Calu3 (cell line): Measurements from ENCODE around the gene CYP19A1. TPM values are rescaled to one million over a fixed set of nuclear protein-coding genes. Genes with fewer than 3 reads are reported as not detected.

Source experiments
- BruUV-seq: library from RNA; stranded (reverse); fragments of 400-500 nt; replicated peaks from 2 replicates; lab custom pipeline; 2021; lab: Mats Ljungman, UMichigan
- CTCF ChIA-PET: fragments of 300-600 bp; sonication (Branson Sonifier 250); formaldehyde crosslinking; loops from one replicate; lab custom pipeline; 2022; ENCODE audit warnings: antibody characterized with exemption; lab: Charles Lee
- DNase-seq: peaks from one replicate; pipeline ENCODE4 v3.0.0; 2022
- H3K27ac Mint-ChIP-seq: one replicate; pipeline ENCODE4 v1.8.0; 2022; ENCODE audit warnings: mixed read lengths; ENCODE audit not compliant: unreplicated experiment
- H3K27me3 Mint-ChIP-seq: one replicate; pipeline ENCODE4 v1.8.0; 2022; ENCODE audit warnings: mixed read lengths; ENCODE audit not compliant: unreplicated experiment
- H3K36me3 Mint-ChIP-seq: one replicate; pipeline ENCODE4 v1.8.0; 2022; ENCODE audit warnings: mild to moderate bottlenecking, moderate library complexity, mixed read lengths; ENCODE audit not compliant: insufficient read depth, unreplicated experiment
- H3K4me1 Mint-ChIP-seq: one replicate; pipeline ENCODE4 v1.8.0; 2022; ENCODE audit warnings: mild to moderate bottlenecking, low read depth, mixed read lengths; ENCODE audit not compliant: unreplicated experiment
- H3K4me3 Mint-ChIP-seq: one replicate; pipeline ENCODE4 v1.8.0; 2022; ENCODE audit warnings: mild to moderate bottlenecking, low read depth, moderate library complexity, mixed read lengths; ENCODE audit not compliant: unreplicated experiment
- H3K9me3 Mint-ChIP-seq: one replicate; pipeline ENCODE4 v1.8.0; 2022; ENCODE audit warnings: low read depth, mixed read lengths; ENCODE audit not compliant: unreplicated experiment
- intact Hi-C: fragments of 100-400 bp; cut with micrococcal nuclease; formaldehyde crosslinking; loops from one replicate; pipeline ENCODE4 v1.10.0; 2022; ENCODE audit not compliant: unreplicated experiment
- total RNA-seq: library from RNA; stranded (reverse); gene quantifications from 2 replicates; pipeline ENCODE4 v1.2.3, GENCODE V29; 2022
- TF ChIP-seq, protein P1 (sequence below): fragments of 200-600 bp; IDR thresholded peaks from one replicate; pipeline ENCODE4 v1.8.0; 2022; ENCODE audit warnings: antibody characterized with exemption; ENCODE audit not compliant: unreplicated experiment

The CYP19A1 gene
- total RNA-seq, 1 experiment from 2014 or later = not detected

DNA sequence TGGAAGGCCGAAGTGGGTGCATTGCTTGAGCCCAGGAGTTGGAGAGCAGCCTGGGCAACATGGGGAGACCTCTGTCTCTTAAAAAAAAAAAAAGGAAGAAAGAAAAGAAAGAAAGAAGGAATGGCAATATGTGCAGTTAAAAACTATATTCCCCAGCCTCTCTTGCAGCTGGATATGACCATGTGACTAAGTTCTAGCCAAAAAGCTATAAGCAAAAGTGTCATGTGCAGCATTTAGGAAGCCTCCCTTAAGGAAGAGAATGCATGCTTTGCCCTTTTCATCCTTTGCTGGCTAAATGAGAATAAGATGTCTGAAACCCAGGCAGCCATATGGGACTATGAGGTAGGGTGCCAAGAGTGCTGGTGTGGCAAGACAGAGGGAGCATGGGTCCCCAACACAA lies 21.8 kb downstream of the CYP19A1 start:
- intact Hi-C loops = no loop called here
- no peak for DNase-seq
- Mint-ChIP-seq H3K27me3 (peaks cover 49% of the 10 kb centered on the region), H3K27ac (no peak overlapping the region), H3K36me3 (no peaks in the 10 kb centered on the region), H3K4me1 (no peaks in the 10 kb centered on the region), H3K9me3 (no peaks in the 10 kb centered on the region), H3K4me3 (no peak overlapping the region)
- TF ChIP-seq, protein P1, sequence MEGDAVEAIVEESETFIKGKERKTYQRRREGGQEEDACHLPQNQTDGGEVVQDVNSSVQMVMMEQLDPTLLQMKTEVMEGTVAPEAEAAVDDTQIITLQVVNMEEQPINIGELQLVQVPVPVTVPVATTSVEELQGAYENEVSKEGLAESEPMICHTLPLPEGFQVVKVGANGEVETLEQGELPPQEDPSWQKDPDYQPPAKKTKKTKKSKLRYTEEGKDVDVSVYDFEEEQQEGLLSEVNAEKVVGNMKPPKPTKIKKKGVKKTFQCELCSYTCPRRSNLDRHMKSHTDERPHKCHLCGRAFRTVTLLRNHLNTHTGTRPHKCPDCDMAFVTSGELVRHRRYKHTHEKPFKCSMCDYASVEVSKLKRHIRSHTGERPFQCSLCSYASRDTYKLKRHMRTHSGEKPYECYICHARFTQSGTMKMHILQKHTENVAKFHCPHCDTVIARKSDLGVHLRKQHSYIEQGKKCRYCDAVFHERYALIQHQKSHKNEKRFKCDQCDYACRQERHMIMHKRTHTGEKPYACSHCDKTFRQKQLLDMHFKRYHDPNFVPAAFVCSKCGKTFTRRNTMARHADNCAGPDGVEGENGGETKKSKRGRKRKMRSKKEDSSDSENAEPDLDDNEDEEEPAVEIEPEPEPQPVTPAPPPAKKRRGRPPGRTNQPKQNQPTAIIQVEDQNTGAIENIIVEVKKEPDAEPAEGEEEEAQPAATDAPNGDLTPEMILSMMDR = no peak
- no TSS peak for BruUV-seq
- CTCF ChIA-PET = no interaction called here

GRCh38 chr15:51315726-51316125 lies 22.7 kb downstream of the CYP19A1 start:
- no peak overlapping the region for H3K27ac Mint-ChIP-seq
- CTCF ChIA-PET = no interaction called here
- H3K9me3 Mint-ChIP-seq = no peaks in the 10 kb centered on the region
- no peak overlapping the region for H3K4me3 Mint-ChIP-seq
- intact Hi-C loops = no loop called here
- TF ChIP-seq, protein P1 = no peak
- H3K36me3 Mint-ChIP-seq = no peaks in the 10 kb centered on the region
- no TSS peak for BruUV-seq
- no peak for DNase-seq
- H3K27me3 Mint-ChIP-seq = peaks cover 49% of the 10 kb centered on the region
- H3K4me1 Mint-ChIP-seq = no peaks in the 10 kb centered on the region

DNA sequence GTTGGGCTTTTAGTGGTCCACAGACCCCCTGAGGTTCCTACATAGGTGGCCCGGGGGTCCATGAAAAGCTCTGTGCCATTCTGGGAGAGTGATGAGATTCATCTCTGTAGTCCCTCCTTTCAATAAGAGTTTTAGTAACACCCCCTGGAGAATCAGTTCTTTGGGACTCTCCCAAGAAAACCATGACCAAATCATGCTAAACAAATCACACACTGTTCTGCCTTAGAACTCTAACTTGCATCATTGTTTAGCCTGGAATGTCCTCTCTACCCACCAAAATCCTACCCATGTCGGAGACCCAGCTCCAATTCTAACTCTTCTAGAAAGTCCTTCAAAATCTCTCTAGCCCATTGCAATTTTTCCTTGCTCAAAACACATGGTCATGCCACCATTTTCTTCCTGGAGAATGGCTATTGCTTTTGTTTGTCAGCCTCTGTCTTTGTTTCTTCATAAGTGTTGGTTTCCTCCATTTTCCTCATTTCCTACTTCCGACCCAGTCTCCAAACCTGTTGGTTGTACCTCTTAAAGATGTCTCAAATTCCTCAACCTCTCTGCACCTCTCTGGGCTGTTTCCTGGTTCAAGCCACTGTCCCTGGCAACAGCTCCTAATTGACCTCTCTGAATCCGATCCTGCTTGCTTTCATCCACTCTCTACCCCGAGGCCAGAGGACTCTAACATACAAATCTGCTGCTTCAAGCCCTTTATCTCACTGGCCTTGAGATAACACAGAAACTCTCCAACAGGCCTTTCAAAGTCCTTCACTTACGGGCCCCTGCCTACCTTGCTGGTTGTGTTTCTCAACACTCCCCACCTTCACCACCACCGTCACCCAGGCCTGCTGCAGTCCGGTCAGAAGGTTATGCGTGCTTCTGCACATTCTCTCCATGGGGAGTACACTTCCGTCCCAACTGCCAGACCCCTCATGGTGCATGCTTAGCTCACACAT lies 23.7 kb downstream of the CYP19A1 start:
- Mint-ChIP-seq H3K9me3 (no peaks in the 10 kb centered on the region), H3K27me3 (peaks cover 44% of the 10 kb centered on the region), H3K4me3 (no peak overlapping the region), H3K4me1 (no peaks in the 10 kb centered on the region), H3K27ac (no peak overlapping the region), H3K36me3 (no peaks in the 10 kb centered on the region)
- no peak for DNase-seq
- intact Hi-C loops = no loop called here
- no TSS peak for BruUV-seq
- CTCF ChIA-PET = no interaction called here
- TF ChIP-seq, protein P1 = no peak

- no peak overlapping the region for H3K4me3 Mint-ChIP-seq
- no peak overlapping the region for H3K27ac Mint-ChIP-seq
- TF ChIP-seq, protein P1 = no peak
- CTCF ChIA-PET = no interaction called here
- DNase-seq = no peak
- H3K36me3 Mint-ChIP-seq = no peaks in the 10 kb centered on the region
- H3K27me3 Mint-ChIP-seq = peaks cover 44% of the 10 kb centered on the region
- no peaks in the 10 kb centered on the region for H3K4me1 Mint-ChIP-seq
- intact Hi-C loops = no loop called here
- no peaks in the 10 kb centered on the region for H3K9me3 Mint-ChIP-seq
- no TSS peak for BruUV-seq
Observed at GRCh38 chr15:51313644-51314280, 24.6 kb downstream of the CYP19A1 start.
